ENCODE results near the gene UBXN7.

GRCh38 chr3:196463804-196464203, 31.6 kb upstream of the UBXN7 start:
- TF ChIP-seq CTCF (IDR thresholded peaks at IDR 0.05) (no peak), E2F1 (CRISPR knock-in tag; IDR thresholded peaks at IDR 0.05) (no peak), ATF2 (CRISPR knock-in tag; IDR thresholded peaks at IDR 0.05; ENCODE audit: borderline replicate concordance, low read depth) (no peak), SMAD4 (CRISPR knock-in tag; IDR thresholded peaks at IDR 0.05) (no peak), JUN (CRISPR knock-in tag; IDR thresholded peaks at IDR 0.05) (no peak), NR1H2 (CRISPR knock-in tag; IDR thresholded peaks at IDR 0.05) (no peak), ZNF317 (CRISPR knock-in tag; IDR thresholded peaks at IDR 0.05; ENCODE audit: borderline replicate concordance, low read depth) (no peak), ZNF281 (CRISPR knock-in tag; IDR thresholded peaks at IDR 0.05) (no peak), NR2C2 (CRISPR knock-in tag; IDR thresholded peaks at IDR 0.05) (no peak)
